Body of pancreas (tissue), 4 donors: ENCODE results near the gene TNPO1. TPM values are rescaled to one million over a fixed set of nuclear protein-coding genes. Genes with fewer than 3 reads are reported as not detected.

Experiments used
- ATAC-seq: fragments of 150-250 bp; one replicate; pipeline ENCODE4 v1.9.1; 2016
- DNase-seq, 4 donors: peaks; one replicate each; pipeline ENCODE4 v3.0.0-alpha.2; 2019
- H3K27ac ChIP-seq, 4 donors: fragments of 200-600 bp; sonication (generic); 1 replicate in 3 of 4; 2 replicates in 1 of 4; pipeline versions ENCODE4 v1.5.1 to v1.6.1; 2016 to 2019; ENCODE audit warnings: mild to moderate bottlenecking in 1 of 4, mixed read lengths in 1 of 4, moderate library complexity in 1 of 4
- H3K27me3 ChIP-seq, 2 donors: fragments of 200-600 bp; sonication (generic); one replicate each; pipeline ENCODE4 v1.6.0; 2016; ENCODE audit warnings: mild to moderate bottlenecking in 1 of 2
- H3K36me3 ChIP-seq, 2 donors: fragments of 200-600 bp; sonication (generic); replicated peaks in 1 of 2; 2 replicates each; pipeline ENCODE4 v1.5.1; 2016; ENCODE audit warnings: low read depth in 2 of 2; ENCODE audit not compliant: insufficient read depth in 1 of 2
- H3K4me1 ChIP-seq: fragments of 200-600 bp; sonication (generic); one replicate; pipeline ENCODE4 v1.6.0; 2016
- H3K4me3 ChIP-seq, 2 donors: fragments of 200-600 bp; sonication (generic); 1 replicate in 1 of 2; 2 replicates in 1 of 2; pipeline ENCODE4 v1.5.1; 2016 to 2019
- H3K9me3 ChIP-seq, 3 donors: fragments of 200-600 bp; sonication (generic); 1 replicate in 2 of 3; 2 replicates in 1 of 3; pipeline ENCODE4 v1.5.1; 2016
- CTCF ChIP-seq, 7 experiments: fragments of 450-650 bp in 4 of 7; fragments of 200-600 bp in 3 of 7; sonication (generic) in 3 of 7; IDR thresholded peaks; one replicate each; pipeline ENCODE4 v1.5.1; 2016 to 2019; ENCODE audit warnings: antibody characterized with exemption in 7 of 7
- POLR2A ChIP-seq, 3 donors: fragments of 450-650 bp; IDR thresholded peaks; one replicate each; pipeline ENCODE4 v1.6.1; 2016; ENCODE audit warnings: antibody characterized with exemption in 3 of 3, mild to moderate bottlenecking in 2 of 3
- WGBS, 2 donors: methylation state at CpG; one replicate each; pipeline ENCODE4 v1.1.5; 2017; 5-methylcytosine and 5-hydroxymethylcytosine counted together
- intact Hi-C: fragments of 100-400 bp; cut with DNase I; formaldehyde crosslinking; loops from one replicate; pipeline ENCODE4 v1.15.1; 2023
- total RNA-seq, 2 donors: library from RNA; depleted of rRNA; stranded (reverse); fragments of >200 nt; gene quantifications; one replicate each; pipeline ENCODE4 v1.1.0, GENCODE V29; 2016

The TNPO1 gene
- total RNA-seq, 2 donors from 2014 or later = 41.2 to 71.9 TPM

GRCh38 chr5:72817076-72817481, 618 bp downstream of the TNPO1 start:
- no peaks in the 10 kb centered on the region for H3K27me3 ChIP-seq
- peak overlapping the region; percentile 65 to 99 (median 98) for H3K27ac ChIP-seq
- no peaks in the 10 kb centered on the region for H3K36me3 ChIP-seq
- ATAC-seq (peak; percentile 46), DNase-seq (peak; percentile 53 to 67 (median 60))
- 0% methylated on average over 19 to 24 of the region's 24 CpGs for WGBS, 2 donors
- no peak for TF ChIP-seq CTCF (IDR thresholded peaks at IDR 0.05)
- no peak for TF ChIP-seq POLR2A (IDR thresholded peaks at IDR 0.05)
- H3K4me3 ChIP-seq = peak overlapping the region; percentile 54 to 74
- H3K9me3 ChIP-seq = no peaks in the 10 kb centered on the region
- intact Hi-C loops = no loop called here
- H3K4me1 ChIP-seq = peaks cover 40% of the 10 kb centered on the region

DNA sequence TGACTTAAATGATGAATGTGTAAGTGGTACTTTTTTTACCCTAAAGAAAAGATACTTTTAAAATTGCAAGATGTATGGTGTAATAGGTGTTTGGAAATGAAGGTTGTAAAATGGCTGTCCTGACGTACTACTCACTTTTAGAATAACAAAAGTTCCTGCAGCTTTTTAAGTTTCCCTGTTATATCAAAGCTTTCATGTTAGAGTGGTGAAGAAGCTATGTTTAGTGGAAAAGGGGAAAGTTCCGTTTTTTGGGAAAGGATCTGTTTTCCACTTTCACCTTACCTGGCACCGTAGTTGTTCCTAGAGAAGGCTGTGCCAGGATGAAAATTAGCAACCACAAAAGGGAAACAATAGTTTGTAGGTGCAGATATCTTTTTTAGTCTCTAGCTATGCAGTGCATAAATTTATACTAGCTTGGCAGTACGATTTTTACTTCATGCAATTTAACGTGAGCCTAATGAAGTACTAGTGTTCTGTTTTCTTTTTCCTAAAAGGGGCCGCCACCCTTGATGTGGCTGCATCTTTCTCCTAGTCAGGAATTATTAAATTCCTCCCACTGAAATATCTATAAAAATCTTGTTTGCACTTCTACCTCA, 1.3 kb downstream of the TNPO1 start:
- peaks cover 41% of the 10 kb centered on the region for H3K4me1 ChIP-seq

DNA sequence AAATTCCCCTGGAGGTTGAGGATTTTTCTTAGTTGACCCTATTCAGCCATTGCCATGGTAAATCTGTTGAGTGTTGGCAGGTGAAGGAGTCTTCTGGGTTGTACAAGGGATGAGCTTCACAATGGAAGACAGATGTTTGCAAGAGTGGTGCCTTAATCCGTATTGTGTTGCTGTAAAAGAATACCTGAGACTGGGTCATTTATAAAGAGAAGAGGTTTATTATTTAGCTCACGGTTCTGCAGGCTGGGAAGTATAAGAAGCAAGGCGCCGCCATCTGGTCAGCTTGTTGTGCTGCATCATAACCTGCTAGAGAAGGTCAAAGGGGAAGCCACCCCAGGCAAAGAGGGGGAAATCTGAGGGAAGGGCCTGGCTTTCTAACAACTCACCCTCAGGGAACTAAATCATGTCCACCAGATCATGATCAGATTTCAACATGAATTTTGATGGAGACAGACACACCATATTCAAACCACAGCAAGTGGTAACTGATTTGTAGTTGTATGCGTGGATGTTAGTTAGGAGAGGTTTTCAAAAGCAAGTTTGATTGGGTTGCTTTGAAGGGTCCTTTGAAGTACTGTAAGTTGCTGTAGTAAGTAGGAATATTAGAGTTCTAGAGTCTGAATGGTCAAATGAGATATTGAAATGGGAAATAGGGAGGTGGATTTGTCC, 2.5 kb downstream of the TNPO1 start:
- 31 to 42% methylated on average over 5 of the region's 5 CpGs for WGBS, 2 donors
- peak; percentile 64 to 77 (median 68) for DNase-seq
- no peaks in the 10 kb centered on the region for H3K27me3 ChIP-seq
- H3K4me1 ChIP-seq = peaks cover 46% of the 10 kb centered on the region
- TF ChIP-seq CTCF (IDR thresholded peaks at IDR 0.05) (peak; percentile 12 to 59 (median 49)), POLR2A (IDR thresholded peaks at IDR 0.05) (no peak)
- no peak for ATAC-seq
- H3K27ac ChIP-seq = peak overlapping the region in 1 of 4 donors; percentile 10
- H3K9me3 ChIP-seq = no peaks in the 10 kb centered on the region
- H3K36me3 ChIP-seq = no peaks in the 10 kb centered on the region
- intact Hi-C loops = no loop called here
- H3K4me3 ChIP-seq = no peak overlapping the region

More for the DNA sequence above, 1.3 kb downstream of the TNPO1 start:
- Histone ChIP-seq H3K4me3 (peak overlapping the region; percentile 54 to 74), H3K9me3 (no peaks in the 10 kb centered on the region), H3K36me3 (no peaks in the 10 kb centered on the region), H3K27ac (peak overlapping the region; percentile 65 to 99 (median 98)), H3K27me3 (no peaks in the 10 kb centered on the region)
- intact Hi-C loops = no loop called here
- WGBS, 2 donors = 10 to 11% methylated on average over 6 of the region's 6 CpGs
- ATAC-seq (no peak), DNase-seq (no peak)
- TF ChIP-seq POLR2A (IDR thresholded peaks at IDR 0.05) = no peak
- TF ChIP-seq CTCF (IDR thresholded peaks at IDR 0.05) = no peak

GRCh38 chr5:72821776-72822175, 5.3 kb downstream of the TNPO1 start:
- H3K4me1 ChIP-seq = peaks cover 43% of the 10 kb centered on the region
- no peaks in the 10 kb centered on the region for H3K27me3 ChIP-seq
- H3K36me3 ChIP-seq = no peaks in the 10 kb centered on the region
- no peak overlapping the region for H3K27ac ChIP-seq
- intact Hi-C loops = no loop called here
- WGBS, 2 donors = 56 to 61% methylated on average over 2 of the region's 2 CpGs
- DNase-seq (no peak), ATAC-seq (no peak)
- H3K9me3 ChIP-seq = no peaks in the 10 kb centered on the region
- no peak for TF ChIP-seq POLR2A (IDR thresholded peaks at IDR 0.05)
- no peak overlapping the region for H3K4me3 ChIP-seq

DNA sequence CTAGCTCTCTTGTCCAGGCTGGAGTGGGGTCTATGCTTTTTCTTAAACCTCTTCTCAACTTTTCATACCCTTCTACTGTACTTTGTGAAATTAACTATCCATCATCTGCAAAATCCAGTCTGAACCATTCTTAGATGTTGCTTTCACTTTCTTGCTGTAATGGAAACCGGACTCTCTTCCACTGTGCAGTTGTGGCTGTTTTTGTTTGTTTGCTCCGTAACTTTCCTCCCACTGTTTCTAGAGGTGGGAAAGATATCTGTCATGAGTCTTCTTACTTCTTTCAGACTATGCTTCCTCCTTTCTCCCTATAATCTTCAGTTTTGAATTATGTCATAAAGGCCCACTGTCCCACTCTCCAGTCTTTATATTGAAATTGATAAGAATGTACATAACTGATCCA, 6.5 kb downstream of the TNPO1 start:
- H3K27me3 ChIP-seq = no peaks in the 10 kb centered on the region
- 87 to 95% methylated on average over 2 of the region's 2 CpGs for WGBS, 2 donors
- H3K27ac ChIP-seq = no peak overlapping the region
- H3K4me1 ChIP-seq = peaks cover 38% of the 10 kb centered on the region
- no peaks in the 10 kb centered on the region for H3K9me3 ChIP-seq
- ATAC-seq = no peak
- H3K36me3 ChIP-seq = no peaks in the 10 kb centered on the region
- no peak for DNase-seq
- H3K4me3 ChIP-seq = no peak overlapping the region
- TF ChIP-seq CTCF (IDR thresholded peaks at IDR 0.05) (no peak), POLR2A (IDR thresholded peaks at IDR 0.05) (no peak)
- intact Hi-C loops = no loop called here
